K562 (cell line): ENCODE data around the gene ITPR1. TPM values are rescaled to one million over a fixed set of nuclear protein-coding genes. Genes with fewer than 3 reads are reported as not detected.

Experiments
- CSDE1 ChIP-seq, 2 experiments: fragments of 450-650 bp; IDR thresholded peaks; 2 replicates each; pipeline ENCODE4 v1.6.1; 2016; ENCODE audit warnings: mild to moderate bottlenecking in 1 of 2
- GATAD2A ChIP-seq: fragments of 450-650 bp; IDR thresholded peaks from 2 replicates; pipeline ENCODE4 v1.6.1; 2017
- GATAD2B ChIP-seq: fragments of 450-650 bp; IDR thresholded peaks from 2 replicates; pipeline ENCODE4 v1.6.1; 2017; ENCODE audit warnings: mild to moderate bottlenecking, borderline replicate concordance
- HDGF ChIP-seq: fragments of 450-650 bp; IDR thresholded peaks from 2 replicates; pipeline ENCODE4 v1.6.1; 2016
- HMGXB4 ChIP-seq: sonication (generic); formaldehyde crosslinking; IDR thresholded peaks from 2 replicates; pipeline ENCODE4 v1.8.1; 2023; ENCODE audit warnings: mild to moderate bottlenecking, missing genetic modification reagents
- HNRNPH1 ChIP-seq: fragments of 200-400 bp; formaldehyde crosslinking; optimal IDR thresholded peaks from 2 replicates; pipeline ENCODE3; 2017; ENCODE audit warnings: low read depth, mild to moderate bottlenecking, low read length, moderate library complexity
- IRF9 ChIP-seq: fragments of 450-650 bp; IDR thresholded peaks from 2 replicates; pipeline ENCODE4 v1.6.1; 2016; ENCODE audit warnings: missing biosample characterization, missing genetic modification characterization
- LCOR ChIP-seq: sonication (generic); formaldehyde crosslinking; IDR thresholded peaks from 2 replicates; pipeline ENCODE4 v1.8.0; 2022; ENCODE audit warnings: mild to moderate bottlenecking, missing genetic modification reagents
- MNT ChIP-seq, 2 experiments: fragments of 450-650 bp; conservative IDR thresholded peaks; 2 replicates each; pipeline ENCODE4 v1.6.1; 2017; ENCODE audit warnings: mild to moderate bottlenecking in 2 of 2, moderate library complexity in 2 of 2
- MYNN ChIP-seq, 2 experiments: sonication (generic); formaldehyde crosslinking in 1 of 2; IDR thresholded peaks; 2 replicates each; pipeline versions ENCODE4 v1.5.0 to v1.6.1; 2016 to 2020; ENCODE audit warnings: antibody characterized with exemption in 1 of 2, missing genetic modification reagents in 1 of 2
- NKRF ChIP-seq: fragments of 450-650 bp; IDR thresholded peaks from 2 replicates; pipeline ENCODE4 v1.6.1; 2016; ENCODE audit warnings: borderline replicate concordance
- POLR2B ChIP-seq: fragments of 450-650 bp; IDR thresholded peaks from 2 replicates; pipeline ENCODE4 v1.6.1; 2018; ENCODE audit warnings: low read depth; ENCODE audit not compliant: partially characterized antibody
- POLR3G ChIP-seq: IDR thresholded peaks from 2 replicates; pipeline ENCODE4 v1.6.1; 2011; ENCODE audit not compliant: insufficient read length, insufficient replicate concordance; ENCODE audit errors: extremely low read depth
- SAP30 ChIP-seq: fragments of 200-600 bp; sonication (generic); IDR thresholded peaks from 2 replicates; pipeline ENCODE4 v1.6.1; 2012; ENCODE audit warnings: borderline replicate concordance, low read depth, mild to moderate bottlenecking, moderate library complexity, low read length, control low read depth, inconsistent platforms; ENCODE audit not compliant: insufficient read depth, poor library complexity, severe bottlenecking
- SMARCA4 ChIP-seq: fragments of 450-650 bp; IDR thresholded peaks from 2 replicates; pipeline ENCODE4 v1.6.1; 2016
- SRF ChIP-seq, 2 experiments: fragments of 250-450, 450-650 bp in 1 of 2; sonication (Bioruptor Pico) in 1 of 2; sonication (generic) in 1 of 2; formaldehyde crosslinking; IDR thresholded peaks; 2 replicates each; pipeline versions ENCODE4 v1.5.0 to v1.5.1; 2020 to 2022; ENCODE audit warnings: mild to moderate bottlenecking in 1 of 2, missing genetic modification reagents in 1 of 2
- TSC22D4 ChIP-seq: fragments of 450-650 bp; IDR thresholded peaks from 2 replicates; pipeline ENCODE4 v1.6.1; 2016; ENCODE audit warnings: missing genetic modification characterization, missing biosample characterization, control low read depth
- ZBTB43 ChIP-seq: sonication (generic); formaldehyde crosslinking; IDR thresholded peaks from 2 replicates; pipeline ENCODE4 v1.8.0; 2023; ENCODE audit warnings: mild to moderate bottlenecking, missing genetic modification reagents
- ZNF165 ChIP-seq: fragments of 250-450 bp; sonication (Bioruptor Pico); IDR thresholded peaks from 2 replicates; pipeline ENCODE4 v1.4.0; 2020; ENCODE audit warnings: borderline replicate concordance
- polyA plus RNA-seq, 8 experiments: library from polyadenylated mRNA; depleted of rRNA in 4 of 8; stranded (reverse) in 5 of 8; unstranded in 3 of 8; fragments of >200 nt; fragmentation: Nextera tagmentation in 2 of 8; fragmentation: Illumina TruSeq in 1 of 8; extraction: Ambion mirVana in 2 of 8; extraction: Trizol in 1 of 8; gene quantifications; 2 replicates each; pipeline versions ENCODE4 v1.2.1 to v1.2.3, GENCODE V29; 2011 to 2014; ENCODE audit warnings: inconsistent platforms in 1 of 8, missing spikeins in 1 of 8
- total RNA-seq, 7 experiments: library from RNA; depleted of rRNA in 6 of 7; stranded (reverse); fragments of >200 nt in 6 of 7; fragmentation: Illumina TruSeq in 2 of 7; extraction: Trizol in 2 of 7; gene quantifications; 2 replicates each; pipeline versions ENCODE4 v1.2.1 to v1.2.3, GENCODE V29; 2011 to 2021; ENCODE audit warnings: low replicate concordance in 1 of 7

The ITPR1 gene
- total and polyA plus RNA-seq, 9 of the 15 experiments (the other 6 are each of a cell fraction or from before 2014, with no cell fraction given): 22.4 to 40.0 (median 27.4) TPM

- TF ChIP-seq SMARCA4 (0 out of 2 replicates have a peak, but pooled peaks have one; percentile 39), POLR2B (peak; percentile 37), ZNF165 (CRISPR knock-in tag) (no peak), HNRNPH1 (no peak), HMGXB4 (no peak), MNT (conservative IDR thresholded peaks at IDR 0.05) (no peak), GATAD2A (no peak), ZBTB43 (no peak), SAP30 (no peak), CSDE1 (IDR thresholded peaks at IDR 0.05) (no peak), IRF9 (tag) (no peak), POLR3G (no peak), TSC22D4 (no peak), GATAD2B (no peak), LCOR (CRISPR knock-in tag) (no peak), NKRF (no peak), SRF (CRISPR knock-in tag; IDR thresholded peaks at IDR 0.05) (no peak), HDGF (peak; percentile 53; the same call in 1 of the 2 replicates), MYNN (IDR thresholded peaks at IDR 0.05) (no peak), MYNN (CRISPR knock-in tag; IDR thresholded peaks at IDR 0.05) (no peak)
Observed at GRCh38 chr3:4823385-4823784, 330.2 kb downstream of the ITPR1 start (continued).
